H1 (cell line): ENCODE data around the gene LPGAT1. TPM values are rescaled to one million over a fixed set of nuclear protein-coding genes. Genes with fewer than 3 reads are reported as not detected.

ENCODE experiments used
- ASH2L ChIP-seq: fragments of 200-600, 300-600 bp; sonication (generic); IDR thresholded peaks from one replicate; pipeline ENCODE4 v1.7.1; 2017; ENCODE audit warnings: low read length
- CTBP2 ChIP-seq: IDR thresholded peaks from 2 replicates; pipeline ENCODE4 v1.7.0; 2011; ENCODE audit warnings: borderline replicate concordance, mild to moderate bottlenecking, moderate library complexity, mixed read lengths, low read length; ENCODE audit not compliant: insufficient read depth, insufficient read length
- PHF8 ChIP-seq: fragments of 200-600 bp; sonication (generic); conservative IDR thresholded peaks from 2 replicates; pipeline ENCODE4 v1.7.1; 2012; ENCODE audit warnings: low read depth, mild to moderate bottlenecking, inconsistent platforms, low read length, moderate library complexity
- SIRT6 ChIP-seq: IDR thresholded peaks from one replicate; pipeline ENCODE4 v1.7.1; 2012; ENCODE audit warnings: low read length, inconsistent platforms
- polyA plus RNA-seq, 7 experiments: library from polyadenylated mRNA; depleted of rRNA in 3 of 7; stranded (reverse) in 5 of 7; unstranded in 2 of 7; fragments of >200 nt in 5 of 7; fragments of 200-250 nt in 2 of 7; gene quantifications; 1 replicate in 5 of 7; 2 replicates in 1 of 7; 4 replicates in 1 of 7; pipeline versions ENCODE4 v1.2.1 to v1.2.3, GENCODE V29; 2011 to 2013; ENCODE audit warnings: missing spikeins in 2 of 7, mixed read lengths in 2 of 7
- total RNA-seq: library from RNA; stranded (reverse); fragmentation: NEBNext Ultra II Directional; extraction: Animal tissue kit (Norgen Biotek cat#: 25700); gene quantifications from 2 replicates; pipeline ENCODE4 v1.2.1, GENCODE V29; 2021
- TF ChIP-seq, protein P1 (sequence below): fragments of 300-600 bp; sonication (generic); IDR thresholded peaks from 2 replicates; pipeline ENCODE4 v1.7.1; 2012; ENCODE audit warnings: low read length, moderate library complexity, mild to moderate bottlenecking, inconsistent platforms; ENCODE audit not compliant: insufficient replicate concordance
- TF ChIP-seq, protein P2 (sequence below): IDR thresholded peaks from 2 replicates; pipeline ENCODE4 v1.6.1; 2012; ENCODE audit warnings: inconsistent platforms

The LPGAT1 gene
- total and polyA plus RNA-seq, 2 of the 8 experiments (the other 6 are each of a cell fraction or from before 2014, with no cell fraction given): 2.3 to 13.5 TPM

DNA sequence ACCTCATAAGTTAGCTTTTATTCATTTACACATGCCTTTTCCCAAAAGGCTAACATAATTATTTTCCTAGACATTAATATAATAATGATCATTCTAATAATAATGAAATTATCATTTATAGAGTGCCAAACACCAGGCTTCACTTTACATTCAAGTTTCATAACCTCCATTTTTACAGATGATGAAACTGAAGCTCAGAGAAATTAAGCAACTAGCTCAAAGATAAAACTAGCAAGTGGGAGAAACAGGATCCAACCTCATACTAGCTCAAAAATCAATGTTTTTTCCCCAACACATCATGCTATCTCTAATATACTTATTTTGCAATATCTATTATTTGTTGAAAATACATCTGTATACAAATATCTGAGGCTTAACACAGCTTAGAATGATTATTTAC is 14.0 kb downstream of the LPGAT1 start (continued):
- TF ChIP-seq, protein P1, sequence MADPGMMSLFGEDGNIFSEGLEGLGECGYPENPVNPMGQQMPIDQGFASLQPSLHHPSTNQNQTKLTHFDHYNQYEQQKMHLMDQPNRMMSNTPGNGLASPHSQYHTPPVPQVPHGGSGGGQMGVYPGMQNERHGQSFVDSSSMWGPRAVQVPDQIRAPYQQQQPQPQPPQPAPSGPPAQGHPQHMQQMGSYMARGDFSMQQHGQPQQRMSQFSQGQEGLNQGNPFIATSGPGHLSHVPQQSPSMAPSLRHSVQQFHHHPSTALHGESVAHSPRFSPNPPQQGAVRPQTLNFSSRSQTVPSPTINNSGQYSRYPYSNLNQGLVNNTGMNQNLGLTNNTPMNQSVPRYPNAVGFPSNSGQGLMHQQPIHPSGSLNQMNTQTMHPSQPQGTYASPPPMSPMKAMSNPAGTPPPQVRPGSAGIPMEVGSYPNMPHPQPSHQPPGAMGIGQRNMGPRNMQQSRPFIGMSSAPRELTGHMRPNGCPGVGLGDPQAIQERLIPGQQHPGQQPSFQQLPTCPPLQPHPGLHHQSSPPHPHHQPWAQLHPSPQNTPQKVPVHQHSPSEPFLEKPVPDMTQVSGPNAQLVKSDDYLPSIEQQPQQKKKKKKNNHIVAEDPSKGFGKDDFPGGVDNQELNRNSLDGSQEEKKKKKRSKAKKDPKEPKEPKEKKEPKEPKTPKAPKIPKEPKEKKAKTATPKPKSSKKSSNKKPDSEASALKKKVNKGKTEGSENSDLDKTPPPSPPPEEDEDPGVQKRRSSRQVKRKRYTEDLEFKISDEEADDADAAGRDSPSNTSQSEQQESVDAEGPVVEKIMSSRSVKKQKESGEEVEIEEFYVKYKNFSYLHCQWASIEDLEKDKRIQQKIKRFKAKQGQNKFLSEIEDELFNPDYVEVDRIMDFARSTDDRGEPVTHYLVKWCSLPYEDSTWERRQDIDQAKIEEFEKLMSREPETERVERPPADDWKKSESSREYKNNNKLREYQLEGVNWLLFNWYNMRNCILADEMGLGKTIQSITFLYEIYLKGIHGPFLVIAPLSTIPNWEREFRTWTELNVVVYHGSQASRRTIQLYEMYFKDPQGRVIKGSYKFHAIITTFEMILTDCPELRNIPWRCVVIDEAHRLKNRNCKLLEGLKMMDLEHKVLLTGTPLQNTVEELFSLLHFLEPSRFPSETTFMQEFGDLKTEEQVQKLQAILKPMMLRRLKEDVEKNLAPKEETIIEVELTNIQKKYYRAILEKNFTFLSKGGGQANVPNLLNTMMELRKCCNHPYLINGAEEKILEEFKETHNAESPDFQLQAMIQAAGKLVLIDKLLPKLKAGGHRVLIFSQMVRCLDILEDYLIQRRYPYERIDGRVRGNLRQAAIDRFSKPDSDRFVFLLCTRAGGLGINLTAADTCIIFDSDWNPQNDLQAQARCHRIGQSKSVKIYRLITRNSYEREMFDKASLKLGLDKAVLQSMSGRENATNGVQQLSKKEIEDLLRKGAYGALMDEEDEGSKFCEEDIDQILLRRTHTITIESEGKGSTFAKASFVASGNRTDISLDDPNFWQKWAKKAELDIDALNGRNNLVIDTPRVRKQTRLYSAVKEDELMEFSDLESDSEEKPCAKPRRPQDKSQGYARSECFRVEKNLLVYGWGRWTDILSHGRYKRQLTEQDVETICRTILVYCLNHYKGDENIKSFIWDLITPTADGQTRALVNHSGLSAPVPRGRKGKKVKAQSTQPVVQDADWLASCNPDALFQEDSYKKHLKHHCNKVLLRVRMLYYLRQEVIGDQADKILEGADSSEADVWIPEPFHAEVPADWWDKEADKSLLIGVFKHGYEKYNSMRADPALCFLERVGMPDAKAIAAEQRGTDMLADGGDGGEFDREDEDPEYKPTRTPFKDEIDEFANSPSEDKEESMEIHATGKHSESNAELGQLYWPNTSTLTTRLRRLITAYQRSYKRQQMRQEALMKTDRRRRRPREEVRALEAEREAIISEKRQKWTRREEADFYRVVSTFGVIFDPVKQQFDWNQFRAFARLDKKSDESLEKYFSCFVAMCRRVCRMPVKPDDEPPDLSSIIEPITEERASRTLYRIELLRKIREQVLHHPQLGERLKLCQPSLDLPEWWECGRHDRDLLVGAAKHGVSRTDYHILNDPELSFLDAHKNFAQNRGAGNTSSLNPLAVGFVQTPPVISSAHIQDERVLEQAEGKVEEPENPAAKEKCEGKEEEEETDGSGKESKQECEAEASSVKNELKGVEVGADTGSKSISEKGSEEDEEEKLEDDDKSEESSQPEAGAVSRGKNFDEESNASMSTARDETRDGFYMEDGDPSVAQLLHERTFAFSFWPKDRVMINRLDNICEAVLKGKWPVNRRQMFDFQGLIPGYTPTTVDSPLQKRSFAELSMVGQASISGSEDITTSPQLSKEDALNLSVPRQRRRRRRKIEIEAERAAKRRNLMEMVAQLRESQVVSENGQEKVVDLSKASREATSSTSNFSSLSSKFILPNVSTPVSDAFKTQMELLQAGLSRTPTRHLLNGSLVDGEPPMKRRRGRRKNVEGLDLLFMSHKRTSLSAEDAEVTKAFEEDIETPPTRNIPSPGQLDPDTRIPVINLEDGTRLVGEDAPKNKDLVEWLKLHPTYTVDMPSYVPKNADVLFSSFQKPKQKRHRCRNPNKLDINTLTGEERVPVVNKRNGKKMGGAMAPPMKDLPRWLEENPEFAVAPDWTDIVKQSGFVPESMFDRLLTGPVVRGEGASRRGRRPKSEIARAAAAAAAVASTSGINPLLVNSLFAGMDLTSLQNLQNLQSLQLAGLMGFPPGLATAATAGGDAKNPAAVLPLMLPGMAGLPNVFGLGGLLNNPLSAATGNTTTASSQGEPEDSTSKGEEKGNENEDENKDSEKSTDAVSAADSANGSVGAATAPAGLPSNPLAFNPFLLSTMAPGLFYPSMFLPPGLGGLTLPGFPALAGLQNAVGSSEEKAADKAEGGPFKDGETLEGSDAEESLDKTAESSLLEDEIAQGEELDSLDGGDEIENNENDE: no peak
- TF ChIP-seq CTBP2 (no peak), ASH2L (no peak), SIRT6 (no peak), PHF8 (no peak)
- TF ChIP-seq, protein P2, sequence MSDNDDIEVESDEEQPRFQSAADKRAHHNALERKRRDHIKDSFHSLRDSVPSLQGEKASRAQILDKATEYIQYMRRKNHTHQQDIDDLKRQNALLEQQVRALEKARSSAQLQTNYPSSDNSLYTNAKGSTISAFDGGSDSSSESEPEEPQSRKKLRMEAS: no peak
